Tibial artery (tissue), 4 donors: ENCODE results near the gene CEMIP2.

Experiments used
- DNase-seq, 2 donors: peaks; one replicate each; pipeline ENCODE4 v3.0.0-alpha.2; 2019
- H3K27ac ChIP-seq, 2 donors: fragments of 200-600 bp; sonication (generic) in 1 of 2; 1 replicate in 1 of 2; 2 replicates in 1 of 2; pipeline ENCODE4 v1.5.1; 2018 to 2019; ENCODE audit warnings: mild to moderate bottlenecking in 1 of 2
- H3K27me3 ChIP-seq, 2 donors: fragments of 200-600 bp; sonication (generic) in 1 of 2; one replicate each; pipeline versions ENCODE4 v1.5.1 to v1.6.0; 2016 to 2019
- H3K36me3 ChIP-seq, 3 donors: fragments of 200-600 bp; sonication (generic) in 2 of 3; one replicate each; pipeline ENCODE4 v1.5.1; 2016 to 2019; ENCODE audit warnings: mild to moderate bottlenecking in 2 of 3
- H3K4me1 ChIP-seq, 4 donors: fragments of 200-600 bp; sonication (generic) in 2 of 4; 1 replicate in 3 of 4; 2 replicates in 1 of 4; pipeline ENCODE4 v1.5.1; 2016 to 2019
- H3K4me3 ChIP-seq, 2 donors: fragments of 200-600 bp; sonication (generic) in 1 of 2; 1 replicate in 1 of 2; 2 replicates in 1 of 2; pipeline ENCODE4 v1.5.1; 2018 to 2019; ENCODE audit warnings: mild to moderate bottlenecking in 2 of 2
- H3K9me3 ChIP-seq, 3 donors: fragments of 200-600 bp; sonication (generic) in 1 of 3; one replicate each; pipeline ENCODE4 v1.5.1; 2016 to 2019
- intact Hi-C: fragments of 100-400 bp; cut with DNase I; formaldehyde crosslinking; loops from one replicate; pipeline ENCODE4 v1.15.0; 2023; ENCODE audit warnings: low total_unique reads
- TF ChIP-seq, protein P1 (sequence below), 2 experiments: fragments of 200-600 bp in 1 of 2; fragments of 450-650 bp in 1 of 2; IDR thresholded peaks; one replicate each; pipeline ENCODE4 v1.5.1; 2017 to 2019; ENCODE audit warnings: antibody characterized with exemption in 2 of 2, mild to moderate bottlenecking in 1 of 2, moderate library complexity in 1 of 2

CEMIP2 gene

GRCh38 chr9:71741926-71742648 is 26.2 kb downstream of the CEMIP2 start:
- Histone ChIP-seq H3K36me3 (peaks cover 0 to 14% (median 0%) of the 10 kb centered on the region in 3 donors), H3K27me3 (no peaks in the 10 kb centered on the region), H3K9me3 (no peaks in the 10 kb centered on the region), H3K27ac (no peak overlapping the region), H3K4me1 (peaks cover 0 to 12% (median 6%) of the 10 kb centered on the region in 4 donors), H3K4me3 (no peak overlapping the region)
- intact Hi-C loops = no loop called here
- TF ChIP-seq, protein P1, sequence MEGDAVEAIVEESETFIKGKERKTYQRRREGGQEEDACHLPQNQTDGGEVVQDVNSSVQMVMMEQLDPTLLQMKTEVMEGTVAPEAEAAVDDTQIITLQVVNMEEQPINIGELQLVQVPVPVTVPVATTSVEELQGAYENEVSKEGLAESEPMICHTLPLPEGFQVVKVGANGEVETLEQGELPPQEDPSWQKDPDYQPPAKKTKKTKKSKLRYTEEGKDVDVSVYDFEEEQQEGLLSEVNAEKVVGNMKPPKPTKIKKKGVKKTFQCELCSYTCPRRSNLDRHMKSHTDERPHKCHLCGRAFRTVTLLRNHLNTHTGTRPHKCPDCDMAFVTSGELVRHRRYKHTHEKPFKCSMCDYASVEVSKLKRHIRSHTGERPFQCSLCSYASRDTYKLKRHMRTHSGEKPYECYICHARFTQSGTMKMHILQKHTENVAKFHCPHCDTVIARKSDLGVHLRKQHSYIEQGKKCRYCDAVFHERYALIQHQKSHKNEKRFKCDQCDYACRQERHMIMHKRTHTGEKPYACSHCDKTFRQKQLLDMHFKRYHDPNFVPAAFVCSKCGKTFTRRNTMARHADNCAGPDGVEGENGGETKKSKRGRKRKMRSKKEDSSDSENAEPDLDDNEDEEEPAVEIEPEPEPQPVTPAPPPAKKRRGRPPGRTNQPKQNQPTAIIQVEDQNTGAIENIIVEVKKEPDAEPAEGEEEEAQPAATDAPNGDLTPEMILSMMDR (IDR thresholded peaks at IDR 0.05) = no peak
- DNase-seq = no peak

- TF ChIP-seq, protein P1 (IDR thresholded peaks at IDR 0.05) = no peak
- H3K4me1 ChIP-seq = no peaks in the 10 kb centered on the region
Observed at GRCh38 chr9:71740199-71740598, 28.1 kb downstream of the CEMIP2 start.

DNA sequence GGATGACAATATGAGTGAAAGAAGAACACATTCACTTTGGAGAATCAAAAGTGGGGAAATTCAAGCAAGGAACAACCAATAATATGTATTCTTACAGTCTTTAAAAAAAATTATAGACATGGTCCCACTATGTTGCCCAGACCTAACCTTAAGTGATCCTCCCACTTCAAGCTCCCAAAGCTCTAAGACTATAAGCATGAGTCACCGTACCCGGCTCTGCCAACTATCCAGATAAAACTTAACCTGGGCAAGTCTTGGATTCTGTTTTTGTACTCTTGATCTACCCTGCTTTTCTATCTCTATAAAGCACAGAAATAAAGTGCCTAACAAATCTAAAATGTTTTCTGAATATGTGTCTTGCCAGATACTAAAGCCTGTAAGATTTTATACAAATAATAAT is 30.9 kb downstream of the CEMIP2 start:
- H3K4me1 ChIP-seq = no peaks in the 10 kb centered on the region
- H3K9me3 ChIP-seq = no peaks in the 10 kb centered on the region
- no peak overlapping the region for H3K27ac ChIP-seq
- TF ChIP-seq, protein P1 (IDR thresholded peaks at IDR 0.05) = no peak
- H3K36me3 ChIP-seq = peaks cover 7 to 25% (median 9%) of the 10 kb centered on the region in 3 donors
- no peaks in the 10 kb centered on the region for H3K27me3 ChIP-seq
- no peak overlapping the region for H3K4me3 ChIP-seq
- no peak for DNase-seq
- intact Hi-C loops = no loop called here

More at GRCh38 chr9:71740199-71740598, 28.1 kb downstream of the CEMIP2 start:
- no peak overlapping the region for H3K4me3 ChIP-seq
- no peaks in the 10 kb centered on the region for H3K27me3 ChIP-seq
- intact Hi-C loops = no loop called here
- H3K9me3 ChIP-seq = no peaks in the 10 kb centered on the region
- no peak overlapping the region for H3K27ac ChIP-seq
- DNase-seq = no peak
- H3K36me3 ChIP-seq = peaks cover 0 to 22% (median 8%) of the 10 kb centered on the region in 3 donors

DNA sequence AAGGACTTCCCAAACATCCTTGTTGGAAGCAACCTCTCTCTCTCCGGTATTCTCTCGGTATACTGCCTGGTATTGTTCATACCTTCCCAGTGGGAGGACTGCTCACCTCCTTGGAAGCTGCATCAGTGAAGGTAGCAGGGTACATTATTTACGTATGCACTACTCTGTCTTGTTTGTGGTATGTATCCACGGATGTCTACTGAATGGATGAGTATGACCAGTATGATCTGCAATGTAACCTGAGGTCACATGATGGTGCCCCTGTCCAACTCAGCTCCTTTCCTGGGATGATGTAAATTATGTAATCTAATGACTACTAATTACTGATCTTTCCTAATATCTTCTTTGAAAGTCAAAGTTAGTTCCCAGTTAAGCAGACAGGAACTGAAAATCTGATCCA is 32.1 kb downstream of the CEMIP2 start:
- intact Hi-C loops = no loop called here
- Histone ChIP-seq H3K9me3 (no peaks in the 10 kb centered on the region), H3K4me1 (no peaks in the 10 kb centered on the region), H3K27ac (no peak overlapping the region), H3K4me3 (no peak overlapping the region), H3K27me3 (no peaks in the 10 kb centered on the region), H3K36me3 (peaks cover 7 to 31% (median 15%) of the 10 kb centered on the region in 3 donors)
- TF ChIP-seq, protein P1 (IDR thresholded peaks at IDR 0.05) = no peak
- no peak for DNase-seq

GRCh38 chr9:71734950-71735349 is 33.4 kb downstream of the CEMIP2 start:
- Histone ChIP-seq H3K4me1 (no peaks in the 10 kb centered on the region), H3K36me3 (peaks cover 13 to 41% (median 26%) of the 10 kb centered on the region in 3 donors), H3K27me3 (no peaks in the 10 kb centered on the region), H3K27ac (no peak overlapping the region), H3K9me3 (no peaks in the 10 kb centered on the region), H3K4me3 (no peak overlapping the region)
- TF ChIP-seq, protein P1 (IDR thresholded peaks at IDR 0.05) = no peak
- intact Hi-C loops = no loop called here
- DNase-seq = no peak
